Astrocyte (in vitro differentiated cells and primary cell): ENCODE data around the gene HPN. TPM values are rescaled to one million over a fixed set of nuclear protein-coding genes. Genes with fewer than 3 reads are reported as not detected.

ENCODE experiments used
- DNase-seq: peaks from one replicate; pipeline ENCODE4 v3.0.0-alpha.2; 2010; ENCODE audit warnings: low read depth
- FAIRE-seq: peaks from 2 replicates; lab custom pipeline; 2011; peaks lifted over from hg19 to GRCh38; lab: Jason Lieb, UNC
- H2AFZ ChIP-seq: 2 replicates; pipeline ENCODE4 v1.6.0; 2012; ENCODE audit warnings: low read depth, low read length, inconsistent platforms
- H3K27ac ChIP-seq: 2 replicates; pipeline ENCODE4 v1.5.1; 2011; ENCODE audit warnings: low read depth, low read length, inconsistent platforms
- H3K27me3 ChIP-seq: 2 replicates; pipeline ENCODE4 v1.6.0; 2011; ENCODE audit warnings: low read length, inconsistent platforms; ENCODE audit not compliant: insufficient read depth
- H3K36me3 ChIP-seq: 2 replicates; pipeline ENCODE4 v1.5.1; 2011; ENCODE audit warnings: low read length, inconsistent platforms; ENCODE audit not compliant: insufficient read depth
- H3K4me1 ChIP-seq: 2 replicates; pipeline ENCODE4 v1.5.1; 2011; ENCODE audit warnings: low read length, inconsistent platforms; ENCODE audit not compliant: insufficient read depth
- H3K4me2 ChIP-seq: 2 replicates; pipeline ENCODE4 v1.6.0; 2012; ENCODE audit warnings: low read length, inconsistent platforms
- H3K4me3 ChIP-seq: 2 replicates; pipeline ENCODE4 v1.5.1; 2011; ENCODE audit warnings: low read depth, mild to moderate bottlenecking, low read length, inconsistent platforms; ENCODE audit not compliant: insufficient read depth
- H3K79me2 ChIP-seq: 2 replicates; pipeline ENCODE4 v1.6.0; 2012; ENCODE audit warnings: mild to moderate bottlenecking, low read length, inconsistent platforms; ENCODE audit not compliant: insufficient read depth
- H3K9ac ChIP-seq: 2 replicates; pipeline ENCODE4 v1.6.0; 2012; ENCODE audit warnings: mild to moderate bottlenecking, low read length, inconsistent platforms
- H3K9me3 ChIP-seq: 2 replicates; pipeline ENCODE4 v1.5.1; 2012; ENCODE audit warnings: low read depth, mild to moderate bottlenecking, low read length, inconsistent platforms; ENCODE audit not compliant: insufficient read depth
- H4K20me1 ChIP-seq: 2 replicates; pipeline ENCODE4 v1.6.0; 2012; ENCODE audit warnings: low read length, inconsistent platforms; ENCODE audit not compliant: insufficient read depth
- H3K27ac Mint-ChIP-seq: one replicate; pipeline ENCODE4 v1.8.0; 2021; ENCODE audit warnings: mild to moderate bottlenecking, mixed read lengths; ENCODE audit not compliant: unreplicated experiment
- H3K27me3 Mint-ChIP-seq: one replicate; pipeline ENCODE4 v1.8.0; 2021; ENCODE audit warnings: low read depth, mixed read lengths; ENCODE audit not compliant: unreplicated experiment
- H3K36me3 Mint-ChIP-seq: one replicate; pipeline ENCODE4 v1.8.0; 2021; ENCODE audit warnings: low read depth, mixed read lengths; ENCODE audit not compliant: unreplicated experiment
- H3K4me1 Mint-ChIP-seq: one replicate; pipeline ENCODE4 v1.8.0; 2021; ENCODE audit warnings: low read depth, mixed read lengths; ENCODE audit not compliant: unreplicated experiment
- H3K4me3 Mint-ChIP-seq: one replicate; pipeline ENCODE4 v1.8.0; 2021; ENCODE audit warnings: mild to moderate bottlenecking, moderate library complexity, mixed read lengths; ENCODE audit not compliant: unreplicated experiment
- H3K9me3 Mint-ChIP-seq: one replicate; pipeline ENCODE4 v1.8.0; 2021; ENCODE audit warnings: mild to moderate bottlenecking, mixed read lengths; ENCODE audit not compliant: unreplicated experiment
- EZH2 ChIP-seq: IDR thresholded peaks from 2 replicates; pipeline ENCODE4 v1.6.1; 2012; ENCODE audit warnings: mild to moderate bottlenecking, low read length, inconsistent platforms; ENCODE audit not compliant: insufficient read depth
- total RNA-seq: library from RNA; stranded (reverse); gene quantifications from 2 replicates; pipeline ENCODE4 v1.2.1, GENCODE V29; 2021
- TF ChIP-seq, protein P1 (sequence below): IDR thresholded peaks from 2 replicates; pipeline ENCODE4 v1.5.1; 2011; ENCODE audit warnings: low read depth, mild to moderate bottlenecking, inconsistent platforms, low read length, moderate library complexity; ENCODE audit not compliant: insufficient read depth

Gene HPN
- total RNA-seq, 1 donor from 2014 or later: 0.73 TPM

DNA sequence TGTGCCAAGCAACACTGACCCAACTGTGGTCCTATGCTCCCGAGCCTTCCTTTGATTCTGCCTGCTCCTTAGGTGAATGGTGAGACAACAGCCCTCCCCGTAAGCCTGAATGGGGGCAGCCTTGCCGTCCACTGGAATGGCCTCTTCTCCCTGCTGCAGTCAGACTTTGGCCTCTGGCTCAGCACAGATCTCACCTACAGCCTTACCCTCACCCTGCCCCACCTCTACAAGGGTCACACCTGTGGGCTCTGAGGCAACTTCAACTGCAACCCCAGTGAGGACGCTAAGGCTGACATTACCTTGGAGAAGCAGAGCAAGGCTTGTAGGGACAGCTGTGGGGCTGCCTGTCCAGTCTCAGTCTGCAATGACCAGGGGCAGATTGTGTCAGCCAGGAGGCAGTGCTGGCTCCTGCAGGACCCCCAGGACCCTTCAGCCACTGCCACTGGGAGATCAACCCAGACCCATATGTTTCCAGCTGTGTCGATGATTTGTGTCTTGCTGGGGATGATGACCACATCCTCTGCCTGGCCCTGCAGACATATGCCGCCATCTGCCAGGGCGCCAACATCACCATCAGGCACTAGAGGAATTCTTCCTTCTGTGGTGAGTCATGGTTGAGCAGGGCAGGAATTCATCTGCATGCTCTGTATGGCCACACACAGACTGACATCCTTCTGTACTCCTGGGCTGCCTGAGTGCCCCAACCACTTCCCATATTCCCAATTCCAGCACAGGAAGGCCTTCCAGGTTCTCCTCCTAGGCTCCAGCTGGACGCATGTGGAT, 46.8 kb downstream of the HPN start:
- Histone ChIP-seq H3K4me1 (peaks cover 17% of the 10 kb centered on the region), H3K79me2 (no peaks in the 10 kb centered on the region), H4K20me1 (no peaks in the 10 kb centered on the region), H3K27ac (no peak overlapping the region), H2AFZ (no peak overlapping the region), H3K27me3 (no peaks in the 10 kb centered on the region), H3K9me3 (no peaks in the 10 kb centered on the region), H3K36me3 (no peaks in the 10 kb centered on the region), H3K9ac (no peak overlapping the region), H3K4me2 (peak overlapping the region; percentile 54), H3K4me3 (no peak overlapping the region)
- no peak for TF ChIP-seq EZH2
- TF ChIP-seq, protein P1, sequence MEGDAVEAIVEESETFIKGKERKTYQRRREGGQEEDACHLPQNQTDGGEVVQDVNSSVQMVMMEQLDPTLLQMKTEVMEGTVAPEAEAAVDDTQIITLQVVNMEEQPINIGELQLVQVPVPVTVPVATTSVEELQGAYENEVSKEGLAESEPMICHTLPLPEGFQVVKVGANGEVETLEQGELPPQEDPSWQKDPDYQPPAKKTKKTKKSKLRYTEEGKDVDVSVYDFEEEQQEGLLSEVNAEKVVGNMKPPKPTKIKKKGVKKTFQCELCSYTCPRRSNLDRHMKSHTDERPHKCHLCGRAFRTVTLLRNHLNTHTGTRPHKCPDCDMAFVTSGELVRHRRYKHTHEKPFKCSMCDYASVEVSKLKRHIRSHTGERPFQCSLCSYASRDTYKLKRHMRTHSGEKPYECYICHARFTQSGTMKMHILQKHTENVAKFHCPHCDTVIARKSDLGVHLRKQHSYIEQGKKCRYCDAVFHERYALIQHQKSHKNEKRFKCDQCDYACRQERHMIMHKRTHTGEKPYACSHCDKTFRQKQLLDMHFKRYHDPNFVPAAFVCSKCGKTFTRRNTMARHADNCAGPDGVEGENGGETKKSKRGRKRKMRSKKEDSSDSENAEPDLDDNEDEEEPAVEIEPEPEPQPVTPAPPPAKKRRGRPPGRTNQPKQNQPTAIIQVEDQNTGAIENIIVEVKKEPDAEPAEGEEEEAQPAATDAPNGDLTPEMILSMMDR: no peak
- Mint-ChIP-seq H3K27me3 (peaks cover 8% of the 10 kb centered on the region), H3K36me3 (no peaks in the 10 kb centered on the region), H3K27ac (peak overlapping the region; percentile 79), H3K4me3 (no peak overlapping the region), H3K4me1 (peaks cover 5% of the 10 kb centered on the region), H3K9me3 (no peaks in the 10 kb centered on the region)
- DNase-seq: peak; percentile 80
- FAIRE-seq: peak; percentile 78

DNA sequence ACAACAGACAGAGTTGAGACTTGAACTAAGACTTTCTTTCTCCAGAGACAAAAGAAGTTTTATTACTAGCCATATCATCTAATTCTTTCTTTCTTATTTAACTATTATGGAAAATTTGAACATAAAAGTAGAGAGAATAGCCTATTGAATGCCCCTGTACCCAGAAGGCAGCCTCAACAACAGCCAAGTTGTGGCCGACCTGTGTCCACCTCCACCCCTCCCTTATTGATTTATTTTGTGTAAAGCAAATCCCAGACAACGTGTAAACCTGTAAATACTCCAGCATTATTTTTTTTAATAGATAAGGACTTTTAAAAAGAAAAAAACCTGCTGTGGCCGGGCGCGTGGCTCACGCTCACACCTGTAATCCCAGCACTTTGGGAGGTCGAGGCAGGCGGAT, 48.0 kb downstream of the HPN start:
- H3K27me3 Mint-ChIP-seq: peaks cover 10% of the 10 kb centered on the region
- H3K4me3 Mint-ChIP-seq: no peak overlapping the region
- H3K27me3 ChIP-seq: no peaks in the 10 kb centered on the region
- DNase-seq (no peak), FAIRE-seq (no peak)
- H3K36me3 Mint-ChIP-seq: no peaks in the 10 kb centered on the region
- no peak overlapping the region for H3K27ac ChIP-seq
- H3K79me2 ChIP-seq: no peaks in the 10 kb centered on the region
- H2AFZ ChIP-seq: no peak overlapping the region
- peaks cover 17% of the 10 kb centered on the region for H3K4me1 ChIP-seq
- no peak overlapping the region for H3K27ac Mint-ChIP-seq
- no peaks in the 10 kb centered on the region for H4K20me1 ChIP-seq
- TF ChIP-seq EZH2: no peak
- TF ChIP-seq, protein P1: no peak
- no peak overlapping the region for H3K9ac ChIP-seq
- H3K9me3 Mint-ChIP-seq: no peaks in the 10 kb centered on the region
- no peak overlapping the region for H3K4me2 ChIP-seq
- no peak overlapping the region for H3K4me3 ChIP-seq
- H3K4me1 Mint-ChIP-seq: peaks cover 5% of the 10 kb centered on the region
- no peaks in the 10 kb centered on the region for H3K9me3 ChIP-seq
- H3K36me3 ChIP-seq: no peaks in the 10 kb centered on the region

DNA sequence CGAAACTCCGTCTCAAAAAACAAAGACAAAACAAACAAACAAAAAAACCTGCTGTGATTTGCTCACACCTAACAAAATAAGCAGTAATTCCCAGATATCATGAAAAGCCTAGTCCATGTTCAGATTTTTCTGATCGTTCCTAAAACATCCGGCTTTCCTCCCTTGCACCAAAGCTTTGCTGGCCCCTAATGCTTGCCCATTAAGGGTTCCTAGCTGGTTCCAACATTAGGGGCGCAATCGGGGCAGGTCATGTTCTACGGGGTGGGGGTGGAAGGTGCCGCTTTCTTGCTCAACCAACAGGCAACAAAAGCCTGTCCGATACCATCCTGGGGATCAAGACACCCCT, 48.6 kb downstream of the HPN start:
- H4K20me1 ChIP-seq: no peaks in the 10 kb centered on the region
- TF ChIP-seq, protein P1: no peak
- TF ChIP-seq EZH2: no peak
- no peak overlapping the region for H3K4me3 Mint-ChIP-seq
- H2AFZ ChIP-seq: peak overlapping the region; percentile 9
- peak overlapping the region; percentile 77 for H3K4me2 ChIP-seq
- no peak overlapping the region for H3K27ac ChIP-seq
- no peaks in the 10 kb centered on the region for H3K36me3 ChIP-seq
- no peak overlapping the region for H3K4me3 ChIP-seq
- H3K27ac Mint-ChIP-seq: no peak overlapping the region
- H3K4me1 ChIP-seq: peaks cover 17% of the 10 kb centered on the region
- FAIRE-seq (no peak), DNase-seq (no peak)
- H3K79me2 ChIP-seq: no peaks in the 10 kb centered on the region
- no peaks in the 10 kb centered on the region for H3K9me3 Mint-ChIP-seq
- peaks cover 5% of the 10 kb centered on the region for H3K4me1 Mint-ChIP-seq
- peaks cover 12% of the 10 kb centered on the region for H3K27me3 Mint-ChIP-seq
- no peaks in the 10 kb centered on the region for H3K9me3 ChIP-seq
- no peak overlapping the region for H3K9ac ChIP-seq
- H3K27me3 ChIP-seq: no peaks in the 10 kb centered on the region
- no peaks in the 10 kb centered on the region for H3K36me3 Mint-ChIP-seq
